RWPE2 (cell line): ENCODE data around the gene TPCN2.

Experiments used
- ATAC-seq: fragments of 200-7000 bp; cut with Tn5 transposase; 3 replicates; pipeline ENCODE4 v1.9.1; 2021; ENCODE audit warnings: low read depth
- DNase-seq: peaks from one replicate; pipeline ENCODE4 v3.0.0-alpha.2; 2020; ENCODE audit warnings: low spot score
- H3K27ac ChIP-seq: fragments of 450-650 bp; 2 replicates; pipeline ENCODE4 v1.5.1; 2017; ENCODE audit warnings: mild to moderate bottlenecking; ENCODE audit not compliant: poor library complexity, severe bottlenecking
- H3K27me3 ChIP-seq: fragments of 250-450 bp; sonication (Bioruptor Pico); 2 replicates; pipeline ENCODE4 v1.5.1; 2021; ENCODE audit warnings: mild to moderate bottlenecking, moderate library complexity; ENCODE audit not compliant: insufficient read depth, poor library complexity, severe bottlenecking
- H3K36me3 ChIP-seq: fragments of 250-450 bp; sonication (Bioruptor Pico); 2 replicates; pipeline ENCODE4 v1.5.1; 2020; ENCODE audit warnings: low read depth, mild to moderate bottlenecking, moderate library complexity
- H3K4me1 ChIP-seq: fragments of 250-450 bp; sonication (Bioruptor Pico); 2 replicates; pipeline ENCODE4 v1.5.1; 2021; ENCODE audit warnings: mild to moderate bottlenecking, moderate library complexity; ENCODE audit not compliant: insufficient read depth, poor library complexity, severe bottlenecking
- H3K4me3 ChIP-seq: fragments of 250-450 bp; sonication (Bioruptor Pico); 2 replicates; pipeline ENCODE4 v1.5.1; 2021; ENCODE audit warnings: mild to moderate bottlenecking, moderate library complexity; ENCODE audit not compliant: severe bottlenecking
- H3K9me3 ChIP-seq: fragments of 250-450 bp; sonication (Bioruptor Pico); 2 replicates; pipeline ENCODE4 v1.5.1; 2021; ENCODE audit warnings: mild to moderate bottlenecking, moderate library complexity; ENCODE audit not compliant: severe bottlenecking
- CTCF ChIP-seq: fragments of 450-650 bp; IDR thresholded peaks from one replicate; pipeline ENCODE4 v1.5.1; 2017; ENCODE audit warnings: mild to moderate bottlenecking, moderate library complexity; ENCODE audit not compliant: poor library complexity, severe bottlenecking

The TPCN2 gene

GRCh38 chr11:69078930-69079605 lies 30.3 kb downstream of the TPCN2 start:
- Histone ChIP-seq H3K27ac (peak overlapping the region; percentile 66), H3K4me1 (peaks cover 12% of the 10 kb centered on the region), H3K27me3 (no peaks in the 10 kb centered on the region), H3K4me3 (no peak overlapping the region), H3K9me3 (no peaks in the 10 kb centered on the region), H3K36me3 (peaks cover 15% of the 10 kb centered on the region)
- DNase-seq = no peak
- no peak for ATAC-seq
- TF ChIP-seq CTCF = no peak

- no peak for TF ChIP-seq CTCF
- Histone ChIP-seq H3K4me3 (no peak overlapping the region), H3K36me3 (peaks cover 12% of the 10 kb centered on the region), H3K27me3 (no peaks in the 10 kb centered on the region), H3K27ac (peak overlapping the region; percentile 66), H3K4me1 (peaks cover 12% of the 10 kb centered on the region), H3K9me3 (no peaks in the 10 kb centered on the region)
- ATAC-seq (no peak), DNase-seq (no peak)
Measured at GRCh38 chr11:69079661-69080256, 31.0 kb downstream of the TPCN2 start.

- Histone ChIP-seq H3K9me3 (no peaks in the 10 kb centered on the region), H3K27me3 (no peaks in the 10 kb centered on the region), H3K4me1 (peaks cover 12% of the 10 kb centered on the region), H3K36me3 (peaks cover 12% of the 10 kb centered on the region), H3K27ac (peak overlapping the region; percentile 66), H3K4me3 (no peak overlapping the region)
- TF ChIP-seq CTCF = no peak
- ATAC-seq = peak; percentile 96
- DNase-seq = no peak
Measured at GRCh38 chr11:69080257-69080995, 31.7 kb downstream of the TPCN2 start.

- no peak for ATAC-seq
- H3K4me1 ChIP-seq = peaks cover 12% of the 10 kb centered on the region
- no peak overlapping the region for H3K4me3 ChIP-seq
- no peaks in the 10 kb centered on the region for H3K27me3 ChIP-seq
- DNase-seq = no peak
- H3K9me3 ChIP-seq = no peaks in the 10 kb centered on the region
- H3K27ac ChIP-seq = peak overlapping the region; percentile 66
- TF ChIP-seq CTCF = no peak
- peaks cover 12% of the 10 kb centered on the region for H3K36me3 ChIP-seq
Measured at GRCh38 chr11:69081180-69081579, 32.4 kb downstream of the TPCN2 start.
